Activated T-cell treated with anti-CD3 and anti-CD28 coated beads for 4 hours (primary cell): ENCODE data around the gene PYGL.
A peak's percentile ranks its signal among the peaks of the same experiment; 100 is the strongest.

Experiments
- DNase-seq: peaks from one replicate; pipeline ENCODE4 v3.0.0-alpha.2; 2020

The PYGL gene

GRCh38 chr14:50871228-50871627 is 73.1 kb downstream of the PYGL start:
- DNase-seq: no peak

GRCh38 chr14:50865391-50866076 is 78.7 kb downstream of the PYGL start:
- DNase-seq: no peak

- DNase-seq: no peak
Measured at GRCh38 chr14:50864946-50865345, 79.3 kb downstream of the PYGL start.

- DNase-seq: no peak
Measured at GRCh38 chr14:50864237-50864636, 80.0 kb downstream of the PYGL start.

- no peak for DNase-seq
Measured at GRCh38 chr14:50862036-50862570, 82.2 kb downstream of the PYGL start.

GRCh38 chr14:50860478-50861086 is 83.7 kb downstream of the PYGL start:
- DNase-seq: peak; percentile 91

GRCh38 chr14:50859296-50859624 is 85.0 kb downstream of the PYGL start:
- no peak for DNase-seq

- no peak for DNase-seq
Measured at GRCh38 chr14:50856660-50857059, 87.6 kb downstream of the PYGL start.

- no peak for DNase-seq
Measured at GRCh38 chr14:50855558-50855957, 88.7 kb downstream of the PYGL start.
